Hepatocyte (in vitro differentiated cells): ENCODE data around the gene NAIF1. TPM values are rescaled to one million over a fixed set of nuclear protein-coding genes. Genes with fewer than 3 reads are reported as not detected.
A peak's percentile ranks its signal among the peaks of the same experiment; 100 is the strongest.

Experiments
- DNase-seq: peaks from one replicate; pipeline ENCODE4 v3.0.0-alpha.2; 2016; ENCODE audit warnings: low spot score
- H2AFZ ChIP-seq: fragments of 200-600 bp; sonication (generic); 2 replicates; pipeline ENCODE4 v1.6.0; 2016; ENCODE audit warnings: antibody characterized with exemption, mild to moderate bottlenecking
- H3K27ac ChIP-seq: fragments of 200-600 bp; sonication (generic); 2 replicates; pipeline ENCODE4 v1.5.1; 2016; ENCODE audit warnings: mild to moderate bottlenecking
- H3K27me3 ChIP-seq: fragments of 200-600 bp; sonication (generic); 2 replicates; pipeline ENCODE4 v1.6.1; 2016
- H3K36me3 ChIP-seq: fragments of 200-600 bp; sonication (generic); replicated peaks from 2 replicates; pipeline ENCODE4 v1.5.1; 2016; ENCODE audit warnings: low read depth; ENCODE audit not compliant: insufficient read depth
- H3K4me1 ChIP-seq: fragments of 200-600 bp; sonication (generic); 2 replicates; pipeline ENCODE4 v1.5.1; 2016; ENCODE audit warnings: mild to moderate bottlenecking, moderate library complexity; ENCODE audit not compliant: insufficient read depth
- H3K4me2 ChIP-seq: fragments of 200-600 bp; sonication (generic); 2 replicates; pipeline ENCODE4 v1.6.0; 2016
- H3K4me3 ChIP-seq: fragments of 200-600 bp; sonication (generic); 2 replicates; pipeline ENCODE4 v1.5.1; 2016; ENCODE audit warnings: mild to moderate bottlenecking
- H3K79me2 ChIP-seq: fragments of 200-600 bp; sonication (generic); 2 replicates; pipeline ENCODE4 v1.6.0; 2017; ENCODE audit warnings: mild to moderate bottlenecking
- H3K9me2 ChIP-seq: fragments of 200-600 bp; sonication (generic); replicated peaks from 2 replicates; pipeline ENCODE4 v1.6.0; 2017; ENCODE audit warnings: mild to moderate bottlenecking; ENCODE audit not compliant: insufficient read depth
- H3K9me3 ChIP-seq: fragments of 200-600 bp; sonication (generic); 2 replicates; pipeline ENCODE4 v1.5.1; 2016; ENCODE audit warnings: low read depth, mild to moderate bottlenecking
- H4K20me1 ChIP-seq: fragments of 200-600 bp; sonication (generic); 2 replicates; pipeline ENCODE4 v1.6.0; 2016; ENCODE audit warnings: mild to moderate bottlenecking; ENCODE audit not compliant: insufficient read depth, poor library complexity, severe bottlenecking
- EZH2 ChIP-seq: fragments of 200-600 bp; sonication (generic); IDR thresholded peaks from 2 replicates; pipeline ENCODE4 v1.6.1; 2016; ENCODE audit warnings: antibody characterized with exemption, mild to moderate bottlenecking, borderline replicate concordance
- EZH2phosphoT487 ChIP-seq: fragments of 200-600 bp; sonication (generic); IDR thresholded peaks from one replicate; pipeline ENCODE4 v1.6.1; 2018; ENCODE audit warnings: antibody characterized with exemption, mild to moderate bottlenecking, low read depth, moderate library complexity; ENCODE audit not compliant: unreplicated experiment, severe bottlenecking
- WGBS: methylation state at CpG from one replicate; pipeline ENCODE4 v1.1.6; 2016; ENCODE audit warnings: low lambda C conversion rate; ENCODE audit errors: missing lambda C conversion rate; 5-methylcytosine and 5-hydroxymethylcytosine counted together
- polyA plus RNA-seq: library from polyadenylated mRNA; unstranded; fragments of >200 nt; fragmentation: Nextera tagmentation; extraction: Ambion mirVana; gene quantifications from 2 replicates; pipeline ENCODE4 v1.2.1, GENCODE V29; 2016
- total RNA-seq: library from RNA; depleted of rRNA; stranded (reverse); fragments of >200 nt; gene quantifications from 2 replicates; pipeline ENCODE4 v1.2.3, GENCODE V29; 2014
- TF ChIP-seq, protein P1 (sequence below): fragments of 200-600 bp; sonication (generic); IDR thresholded peaks from 2 replicates; pipeline ENCODE4 v1.5.1; 2016; ENCODE audit warnings: antibody characterized with exemption, mild to moderate bottlenecking; ENCODE audit not compliant: poor library complexity

Gene NAIF1, protein sequence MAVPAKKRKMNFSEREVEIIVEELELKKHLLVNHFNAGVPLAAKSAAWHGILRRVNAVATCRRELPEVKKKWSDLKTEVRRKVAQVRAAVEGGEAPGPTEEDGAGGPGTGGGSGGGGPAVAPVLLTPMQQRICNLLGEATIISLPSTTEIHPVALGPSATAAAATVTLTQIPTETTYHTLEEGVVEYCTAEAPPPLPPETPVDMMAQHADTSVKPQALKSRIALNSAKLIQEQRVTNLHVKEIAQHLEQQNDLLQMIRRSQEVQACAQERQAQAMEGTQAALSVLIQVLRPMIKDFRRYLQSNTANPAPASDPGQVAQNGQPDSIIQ
- total RNA-seq: 9.6 and 10.3 TPM in 2 replicates
- polyA plus RNA-seq: 7.0 and 8.0 TPM in 2 replicates

DNA sequence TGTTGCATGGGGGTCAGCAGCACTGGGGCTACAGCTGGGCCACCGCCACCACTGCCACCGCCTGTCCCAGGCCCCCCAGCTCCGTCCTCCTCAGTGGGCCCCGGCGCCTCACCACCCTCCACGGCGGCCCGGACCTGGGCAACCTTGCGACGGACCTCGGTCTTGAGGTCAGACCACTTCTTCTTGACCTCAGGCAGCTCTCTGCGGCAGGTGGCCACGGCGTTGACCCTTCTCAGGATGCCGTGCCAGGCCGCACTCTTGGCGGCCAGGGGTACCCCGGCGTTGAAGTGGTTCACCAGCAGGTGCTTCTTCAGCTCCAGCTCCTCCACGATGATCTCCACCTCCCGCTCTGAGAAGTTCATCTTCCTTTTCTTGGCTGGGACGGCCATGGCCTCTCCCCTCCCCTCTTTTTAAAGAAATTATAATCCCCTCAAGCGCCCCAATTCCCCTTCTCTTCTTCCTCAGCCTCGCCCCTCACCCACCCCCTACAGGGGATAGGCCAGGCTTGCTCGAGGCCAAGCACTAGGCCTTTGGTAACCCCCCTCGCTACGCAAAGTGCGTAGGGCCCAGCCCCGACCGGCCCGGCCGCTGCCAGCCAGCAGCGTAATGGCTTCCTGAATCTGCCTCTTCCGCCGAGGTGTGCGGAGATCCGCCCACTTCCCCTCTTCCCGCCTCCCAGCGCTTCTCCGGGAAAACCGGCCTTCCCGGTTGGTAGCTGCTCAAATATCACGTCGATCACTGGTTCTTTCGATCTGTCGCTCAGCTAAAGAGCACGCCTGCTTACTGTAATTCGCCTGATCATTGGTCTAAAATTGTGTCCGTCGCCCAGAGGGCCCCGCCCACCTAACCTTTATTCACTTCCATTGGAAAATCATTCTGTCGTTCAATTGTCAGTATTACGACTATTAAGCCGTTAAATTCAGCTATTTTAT is at the start of gene NAIF1:
Gene NAIF1 (minus strand): TSS at position 608 of the 932 bp plus-strand sequence. CDS start 219 bp downstream, at position 389.
- no peaks in the 10 kb centered on the region for H3K9me2 ChIP-seq
- peaks cover 28% of the 10 kb centered on the region for H3K4me1 ChIP-seq
- DNase-seq: peak; percentile 98
- H3K36me3 ChIP-seq: no peaks in the 10 kb centered on the region
- peak within 1 kb of the TSS; percentile 85 for H3K4me2 ChIP-seq
- H4K20me1 ChIP-seq: no peaks in the 10 kb centered on the region
- H3K79me2 ChIP-seq: peaks cover 48% of the 10 kb centered on the region
- H3K4me3 ChIP-seq: peak within 1 kb of the TSS; percentile 67
- WGBS: 41% methylated on average over 53 of the region's 54 CpGs
- peak within 1 kb of the TSS; percentile 96 for H3K27ac ChIP-seq
- H3K27me3 ChIP-seq: no peaks in the 10 kb centered on the region
- H3K9me3 ChIP-seq: no peaks in the 10 kb centered on the region
- H2AFZ ChIP-seq: peak within 1 kb of the TSS; percentile 51
- no peak for TF ChIP-seq EZH2

DNA sequence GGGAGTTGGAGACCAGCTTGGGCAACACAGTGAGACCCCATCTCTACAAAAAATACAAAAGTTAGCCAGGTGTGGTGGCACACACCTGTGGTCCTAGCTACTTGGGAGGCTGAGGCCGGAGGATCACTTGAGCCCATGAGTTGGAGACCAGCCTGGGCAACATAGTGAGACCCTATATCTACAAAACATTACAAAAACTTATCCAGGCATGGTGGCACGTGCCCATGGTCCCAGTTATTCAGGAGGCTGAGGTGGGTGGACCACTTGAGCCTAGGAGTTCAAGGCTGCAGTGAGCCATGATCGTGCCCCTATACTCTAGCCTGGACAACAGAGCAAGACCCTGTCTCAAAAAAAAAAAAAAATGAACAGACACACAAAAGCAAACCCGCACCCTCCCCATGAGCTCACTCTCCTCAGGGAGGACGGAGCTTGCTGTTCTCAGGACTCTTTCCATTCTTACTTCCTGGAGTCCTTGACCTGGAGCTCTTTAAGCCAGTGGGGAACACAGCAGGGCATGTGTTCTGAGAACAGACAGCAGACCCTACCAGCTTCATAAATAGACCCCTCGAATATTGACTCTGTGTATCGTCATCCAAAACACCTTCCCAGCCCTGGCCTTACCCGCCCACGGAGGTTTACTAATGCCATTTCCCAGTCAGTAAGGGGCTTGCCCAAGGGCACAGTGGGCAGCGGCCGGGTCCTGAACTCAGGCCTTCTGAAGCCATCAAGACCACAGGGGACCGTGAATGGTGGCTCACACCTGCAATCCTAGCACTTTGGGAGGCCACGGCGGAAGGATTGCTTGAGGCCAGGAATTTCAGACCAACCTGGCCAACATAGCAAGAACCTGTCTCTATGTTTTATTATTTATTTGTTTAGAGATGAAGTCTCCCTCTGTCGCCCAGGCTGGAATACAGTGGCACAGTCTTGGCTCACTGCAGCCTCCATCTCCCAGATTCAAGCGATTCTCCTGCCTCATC is 49.3 kb upstream of the NAIF1 start:
- H3K36me3 ChIP-seq: no peaks in the 10 kb centered on the region
- peaks cover 19% of the 10 kb centered on the region for H3K79me2 ChIP-seq
- H3K9me2 ChIP-seq: no peaks in the 10 kb centered on the region
- H3K4me1 ChIP-seq: peaks cover 18% of the 10 kb centered on the region
- DNase-seq: no peak
- TF ChIP-seq EZH2: no peak
- TF ChIP-seq EZH2phosphoT487: no peak
- TF ChIP-seq, protein P1, sequence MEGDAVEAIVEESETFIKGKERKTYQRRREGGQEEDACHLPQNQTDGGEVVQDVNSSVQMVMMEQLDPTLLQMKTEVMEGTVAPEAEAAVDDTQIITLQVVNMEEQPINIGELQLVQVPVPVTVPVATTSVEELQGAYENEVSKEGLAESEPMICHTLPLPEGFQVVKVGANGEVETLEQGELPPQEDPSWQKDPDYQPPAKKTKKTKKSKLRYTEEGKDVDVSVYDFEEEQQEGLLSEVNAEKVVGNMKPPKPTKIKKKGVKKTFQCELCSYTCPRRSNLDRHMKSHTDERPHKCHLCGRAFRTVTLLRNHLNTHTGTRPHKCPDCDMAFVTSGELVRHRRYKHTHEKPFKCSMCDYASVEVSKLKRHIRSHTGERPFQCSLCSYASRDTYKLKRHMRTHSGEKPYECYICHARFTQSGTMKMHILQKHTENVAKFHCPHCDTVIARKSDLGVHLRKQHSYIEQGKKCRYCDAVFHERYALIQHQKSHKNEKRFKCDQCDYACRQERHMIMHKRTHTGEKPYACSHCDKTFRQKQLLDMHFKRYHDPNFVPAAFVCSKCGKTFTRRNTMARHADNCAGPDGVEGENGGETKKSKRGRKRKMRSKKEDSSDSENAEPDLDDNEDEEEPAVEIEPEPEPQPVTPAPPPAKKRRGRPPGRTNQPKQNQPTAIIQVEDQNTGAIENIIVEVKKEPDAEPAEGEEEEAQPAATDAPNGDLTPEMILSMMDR: no peak
- no peak overlapping the region for H3K4me2 ChIP-seq
- H3K27ac ChIP-seq: peak overlapping the region; percentile 86
- H3K4me3 ChIP-seq: no peak overlapping the region
- H3K27me3 ChIP-seq: no peaks in the 10 kb centered on the region
- 86% methylated on average over 16 of the region's 16 CpGs for WGBS
- no peak overlapping the region for H2AFZ ChIP-seq
- H3K9me3 ChIP-seq: no peaks in the 10 kb centered on the region
- no peaks in the 10 kb centered on the region for H4K20me1 ChIP-seq

DNA sequence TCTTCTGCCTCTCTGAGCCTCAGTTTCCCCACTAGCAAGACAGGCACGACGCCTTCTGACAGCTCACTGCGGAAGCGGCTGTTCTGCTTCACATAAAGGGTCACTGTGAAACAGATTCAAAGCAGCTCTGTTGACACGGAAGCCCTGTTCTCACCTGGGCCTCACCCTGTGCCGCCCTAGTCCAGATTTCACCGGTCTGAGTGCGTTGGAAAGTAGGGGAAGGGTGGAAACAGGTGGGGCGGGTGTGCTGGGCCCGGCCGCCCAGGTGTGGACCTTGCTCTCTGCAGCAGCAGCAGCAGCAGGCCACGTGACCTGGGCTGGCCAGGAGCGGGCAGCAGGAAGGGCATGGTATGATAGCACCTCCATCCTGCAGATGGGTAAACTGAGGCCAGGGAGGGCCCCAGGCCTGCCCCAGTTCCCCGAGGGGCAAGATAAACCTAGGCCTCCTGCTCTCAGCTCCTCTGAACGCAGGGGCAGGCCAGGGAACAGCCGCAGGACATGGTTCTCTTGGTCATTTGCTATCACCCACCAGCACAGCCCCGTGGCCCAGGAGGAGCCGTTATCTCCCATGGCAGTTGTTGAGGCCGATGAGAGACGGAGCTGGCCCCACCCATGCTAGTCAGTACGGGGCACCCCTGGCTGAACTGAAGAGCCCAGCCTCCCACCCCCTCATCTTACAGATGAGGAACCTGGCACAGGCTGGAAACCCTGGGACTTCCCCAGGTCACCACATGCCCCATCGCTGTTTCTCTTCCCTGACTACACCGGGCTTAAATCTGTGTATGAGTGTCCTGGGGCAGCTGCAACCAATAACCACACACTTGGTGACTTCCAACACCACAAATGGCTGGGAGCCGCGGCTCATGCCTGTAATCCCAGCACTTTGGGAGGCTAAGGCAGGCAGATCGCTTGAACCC is 48.3 kb upstream of the NAIF1 start:
- Histone ChIP-seq H3K36me3 (no peaks in the 10 kb centered on the region), H3K79me2 (peaks cover 19% of the 10 kb centered on the region), H3K4me2 (peak overlapping the region; percentile 57), H3K4me3 (no peak overlapping the region), H4K20me1 (no peaks in the 10 kb centered on the region), H3K27ac (peak overlapping the region; percentile 100), H3K9me2 (no peaks in the 10 kb centered on the region), H3K9me3 (no peaks in the 10 kb centered on the region), H3K4me1 (peaks cover 18% of the 10 kb centered on the region), H2AFZ (no peak overlapping the region), H3K27me3 (no peaks in the 10 kb centered on the region)
- TF ChIP-seq EZH2phosphoT487 (no peak), EZH2 (no peak)
- TF ChIP-seq, protein P1: no peak
- DNase-seq: peak; percentile 94
- 69% methylated on average over 26 of the region's 26 CpGs for WGBS
